Measurements from ENCODE around the gene RETREG1. TPM values are rescaled to one million over a fixed set of nuclear protein-coding genes. Genes with fewer than 3 reads are reported as not detected.

Gene RETREG1
- polyA plus RNA-seq, 1 of the 3 experiments (the other 2 are of a cell fraction): 0.43 TPM

DNA sequence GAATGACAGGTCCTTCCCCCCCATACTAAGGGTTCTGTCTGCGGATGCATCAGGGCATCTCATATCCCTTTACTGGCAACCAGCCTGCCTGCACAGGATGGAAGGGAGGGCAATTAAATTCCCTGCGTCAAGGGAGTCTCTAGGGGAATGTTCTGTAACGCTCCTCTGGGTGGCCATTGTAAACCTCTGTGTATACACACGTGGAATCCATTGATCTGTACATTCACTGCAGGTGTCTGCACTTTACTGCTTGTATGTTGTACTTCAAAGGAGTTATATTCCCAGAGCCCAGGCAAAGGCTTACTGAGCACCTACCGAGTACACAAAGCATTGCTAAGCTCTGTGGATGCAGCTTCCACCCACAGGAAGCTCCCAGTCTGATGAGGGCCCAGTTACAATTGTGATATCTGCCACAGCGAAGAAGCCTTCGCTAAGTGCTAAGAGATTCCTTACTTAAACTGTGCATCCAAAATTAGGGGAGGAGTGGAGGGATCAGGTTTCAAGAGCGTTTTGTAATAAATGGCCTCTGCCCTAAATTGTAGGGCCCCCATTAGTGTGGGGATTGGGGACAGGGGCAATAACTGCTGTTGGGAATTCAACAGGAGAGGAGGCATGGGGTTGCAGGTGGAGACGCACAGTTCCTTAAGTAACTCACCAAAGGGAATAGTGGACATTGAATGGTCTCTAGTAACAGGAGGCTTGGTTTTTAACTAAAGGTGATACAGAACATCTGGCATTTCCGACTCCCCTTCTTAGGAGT, 1.5 kb upstream of the RETREG1 start:
- H3K4me3 ChIP-seq (ENCODE audit: low read depth in 2 of 2, low read length in 1 of 2): no peak overlapping the region
- no peak overlapping the region for H2AFZ ChIP-seq (ENCODE audit: low read depth)
- no peak overlapping the region for H3K4me2 ChIP-seq
- TF ChIP-seq RXRA (IDR thresholded peaks at IDR 0.05; ENCODE audit: borderline replicate concordance, low read depth): no peak
- no peak for TF ChIP-seq NRF1 (IDR thresholded peaks at IDR 0.05; ENCODE audit: low read depth, low read length)
- no peak for TF ChIP-seq ELF1 (IDR thresholded peaks at IDR 0.05)
- TF ChIP-seq GABPA (IDR thresholded peaks at IDR 0.05; ENCODE audit: low read depth): no peak
- TF ChIP-seq RFX5 (IDR thresholded peaks at IDR 0.05; ENCODE audit: low read length): no peak
- no peak for TF ChIP-seq MEF2A (IDR thresholded peaks at IDR 0.05; ENCODE audit: borderline replicate concordance, low read depth)
- TF ChIP-seq EZH2phosphoT487 (IDR thresholded peaks at IDR 0.05; ENCODE audit: borderline replicate concordance, low read depth): no peak
- TF ChIP-seq RCOR1 (IDR thresholded peaks at IDR 0.05; ENCODE audit: low read length): no peak
- no peak for TF ChIP-seq MXI1 (IDR thresholded peaks at IDR 0.05; ENCODE audit: low read depth, low read length)
- TF ChIP-seq, protein P1, sequence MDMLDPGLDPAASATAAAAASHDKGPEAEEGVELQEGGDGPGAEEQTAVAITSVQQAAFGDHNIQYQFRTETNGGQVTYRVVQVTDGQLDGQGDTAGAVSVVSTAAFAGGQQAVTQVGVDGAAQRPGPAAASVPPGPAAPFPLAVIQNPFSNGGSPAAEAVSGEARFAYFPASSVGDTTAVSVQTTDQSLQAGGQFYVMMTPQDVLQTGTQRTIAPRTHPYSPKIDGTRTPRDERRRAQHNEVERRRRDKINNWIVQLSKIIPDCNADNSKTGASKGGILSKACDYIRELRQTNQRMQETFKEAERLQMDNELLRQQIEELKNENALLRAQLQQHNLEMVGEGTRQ (IDR thresholded peaks at IDR 0.05; ENCODE audit: borderline replicate concordance, low read depth, low read length): no peak
- no peak for TF ChIP-seq POLR2AphosphoS5 (IDR thresholded peaks at IDR 0.05; ENCODE audit: low read depth, low read length)
- TF ChIP-seq GATA2 (CRISPR knock-in tag; IDR thresholded peaks at IDR 0.05): no peak
- TF ChIP-seq, protein P2, sequence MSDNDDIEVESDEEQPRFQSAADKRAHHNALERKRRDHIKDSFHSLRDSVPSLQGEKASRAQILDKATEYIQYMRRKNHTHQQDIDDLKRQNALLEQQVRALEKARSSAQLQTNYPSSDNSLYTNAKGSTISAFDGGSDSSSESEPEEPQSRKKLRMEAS (IDR thresholded peaks at IDR 0.05; ENCODE audit: low read depth): no peak
- TF ChIP-seq TCF12 (IDR thresholded peaks at IDR 0.05): no peak
- no peak for TF ChIP-seq TAF1 (IDR thresholded peaks at IDR 0.05; ENCODE audit: borderline replicate concordance, low read depth, low read length)
- peak; percentile 22 for DNase-seq
- peaks cover 0 to 9% of the 10 kb centered on the region in 2 experiments; a peak in 1 of 4 replicates for H3K4me1 ChIP-seq (ENCODE audit: control insufficient read depth in 1 of 2, insufficient read depth in 2 of 2, low read depth in 1 of 2, low read length in 1 of 2)
- POLR2A ChIA-PET: no interaction called here
- CTCF ChIA-PET: no interaction called here
- H3K9me2 ChIP-seq: no peaks in the 10 kb centered on the region
- peaks cover 28% of the 10 kb centered on the region; the same call in 1 of the 2 replicates for H3K27me3 ChIP-seq (ENCODE audit: insufficient read depth)
- H3K79me2 ChIP-seq (ENCODE audit: insufficient read depth): no peaks in the 10 kb centered on the region
- no peaks in the 10 kb centered on the region for H3K9me3 ChIP-seq
- no peaks in the 10 kb centered on the region for H3K36me3 ChIP-seq (replicated peaks in 1 of 2; ENCODE audit: control insufficient read depth in 1 of 2, insufficient read depth in 2 of 2, low read length in 1 of 2)
- H4K20me1 ChIP-seq (ENCODE audit: insufficient read depth): no peaks in the 10 kb centered on the region
- 83% methylated on average over 10 of the region's 10 CpGs for WGBS (ENCODE audit: low lambda C conversion rate)
- no peak overlapping the region for H3K9ac ChIP-seq
- no peaks in the 10 kb centered on the region for H3F3A ChIP-seq (replicated peaks; ENCODE audit: insufficient read depth)
- no peak overlapping the region for H3K27ac ChIP-seq (ENCODE audit: low read depth in 2 of 2, low read length in 1 of 2)

DNA sequence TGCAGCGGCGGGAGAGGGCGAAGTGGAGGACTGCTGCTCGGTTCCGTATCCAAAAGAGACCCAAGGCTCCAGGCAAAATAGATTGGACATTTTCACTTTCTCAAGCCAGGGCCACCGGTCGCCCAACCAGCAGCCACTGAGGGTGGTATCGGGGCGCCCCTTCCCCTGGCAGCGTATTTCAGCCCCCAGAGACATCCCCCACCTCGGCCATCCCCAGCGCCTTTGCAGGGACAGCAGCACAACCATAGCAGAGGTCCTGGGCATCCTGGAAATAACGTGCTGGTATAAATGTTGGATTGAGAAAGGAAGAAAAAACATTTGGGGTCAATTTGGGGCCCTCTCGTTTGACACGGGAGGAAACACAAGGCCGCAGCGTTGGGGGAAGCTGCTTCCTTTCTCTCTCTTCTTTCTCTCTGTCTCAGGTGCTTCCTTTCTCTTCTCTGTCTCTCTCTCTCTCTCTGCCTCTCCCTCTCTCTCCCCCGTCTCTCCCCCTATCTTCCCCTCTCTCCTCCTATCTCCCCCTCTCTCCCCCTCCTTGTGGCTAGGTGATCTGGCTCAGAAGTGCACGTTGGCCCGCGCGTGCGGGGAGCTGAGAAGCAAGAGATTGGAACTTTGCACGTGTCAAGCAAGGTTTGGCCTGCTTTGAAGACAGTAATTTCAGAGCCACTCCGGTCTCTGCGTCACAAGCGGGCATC, 624 bp upstream of the RETREG1 start:
- no peaks in the 10 kb centered on the region for H3K9me3 ChIP-seq
- WGBS (ENCODE audit: low lambda C conversion rate): 79% methylated on average over 21 of the region's 27 CpGs
- H3F3A ChIP-seq (replicated peaks; ENCODE audit: insufficient read depth): no peaks in the 10 kb centered on the region
- peak overlapping the region; percentile 56; the same call in 1 of the 2 replicates for H2AFZ ChIP-seq (ENCODE audit: low read depth)
- peak overlapping the region; percentile 86 for H3K4me2 ChIP-seq
- H3K9me2 ChIP-seq: no peaks in the 10 kb centered on the region
- no peak overlapping the region for H3K9ac ChIP-seq
- POLR2A ChIA-PET: interaction anchor here (1.0 kb wide), 1 partner anchor 13 kb away, joined by 3 read pairs; no protein-coding TSS in a partner anchor
- H3K4me3 ChIP-seq (ENCODE audit: low read depth in 2 of 2, low read length in 1 of 2): peak overlapping the region; percentile 64 to 67
- peak; percentile 23 for DNase-seq
- H3K36me3 ChIP-seq (replicated peaks in 1 of 2; ENCODE audit: control insufficient read depth in 1 of 2, insufficient read depth in 2 of 2, low read length in 1 of 2): no peaks in the 10 kb centered on the region
- no peaks in the 10 kb centered on the region for H4K20me1 ChIP-seq (ENCODE audit: insufficient read depth)
- no peaks in the 10 kb centered on the region for H3K79me2 ChIP-seq (ENCODE audit: insufficient read depth)
- peaks cover 28% of the 10 kb centered on the region; the same call in 1 of the 2 replicates for H3K27me3 ChIP-seq (ENCODE audit: insufficient read depth)
- H3K4me1 ChIP-seq (ENCODE audit: control insufficient read depth in 1 of 2, insufficient read depth in 2 of 2, low read depth in 1 of 2, low read length in 1 of 2): peaks cover 0 to 9% of the 10 kb centered on the region in 2 experiments; a peak in 1 of 4 replicates
- H3K27ac ChIP-seq (ENCODE audit: low read depth in 2 of 2, low read length in 1 of 2): no peak overlapping the region
- CTCF ChIA-PET: interaction anchor here (1.5 kb wide), 1 partner anchor 9 kb away, joined by 4 read pairs; no protein-coding TSS in a partner anchor
- no peak for TF ChIP-seq NRF1 (IDR thresholded peaks at IDR 0.05; ENCODE audit: low read depth, low read length)
- TF ChIP-seq RXRA (IDR thresholded peaks at IDR 0.05; ENCODE audit: borderline replicate concordance, low read depth): no peak
- no peak for TF ChIP-seq GATA2 (CRISPR knock-in tag; IDR thresholded peaks at IDR 0.05)
- no peak for TF ChIP-seq POLR2AphosphoS5 (IDR thresholded peaks at IDR 0.05; ENCODE audit: low read depth, low read length)
- TF ChIP-seq TEAD4 (IDR thresholded peaks at IDR 0.05; ENCODE audit: borderline replicate concordance, insufficient read depth): no peak
- TF ChIP-seq YY1 (IDR thresholded peaks at IDR 0.05; ENCODE audit: low read depth): no peak

All from SK-N-SH (cell line).